Brain microvascular endothelial cell (primary cell): Measurements from ENCODE around the gene UBN1.
A peak's percentile ranks its signal among the peaks of the same experiment; 100 is the strongest.

Experiments used
- DNase-seq: peaks from one replicate; pipeline ENCODE4 v3.0.0-alpha.2; 2020
- H3K27ac ChIP-seq: fragments of 250-450 bp; sonication (Bioruptor Pico); 2 replicates; pipeline ENCODE4 v1.5.1; 2020; ENCODE audit warnings: mild to moderate bottlenecking, moderate library complexity
- H3K27me3 ChIP-seq: fragments of 250-450 bp; sonication (Bioruptor Pico); replicated peaks from 2 replicates; pipeline ENCODE4 v1.5.1; 2020; ENCODE audit warnings: mild to moderate bottlenecking
- H3K36me3 ChIP-seq: fragments of 250-450 bp; sonication (Bioruptor Pico); replicated peaks from 2 replicates; pipeline ENCODE4 v1.5.1; 2020; ENCODE audit warnings: mild to moderate bottlenecking
- H3K4me3 ChIP-seq: 2 replicates; pipeline ENCODE4 v1.5.1; 2011; ENCODE audit warnings: low read depth, mild to moderate bottlenecking, control low read depth, low read length, moderate library complexity
- CTCF ChIP-seq: IDR thresholded peaks from 2 replicates; pipeline ENCODE4 v1.5.1; 2011; ENCODE audit warnings: low read depth, mild to moderate bottlenecking, moderate library complexity, low read length, control low read depth, inconsistent platforms; ENCODE audit errors: missing control alignments
- in situ Hi-C: cut with HindIII; loops from 2 replicates; pipeline ENCODE4 v1.10.0; 2017; ENCODE audit warnings: low sequenced_read_pairs, low pct_ligation_motif_present

Gene UBN1

GRCh38 chr16:4917117-4917516 is 69.8 kb downstream of the UBN1 start:
- no peaks in the 10 kb centered on the region for H3K27me3 ChIP-seq
- no peak overlapping the region for H3K4me3 ChIP-seq
- peak; percentile 70 for DNase-seq
- peak overlapping the region; percentile 61 for H3K27ac ChIP-seq
- TF ChIP-seq CTCF = no peak
- no peaks in the 10 kb centered on the region for H3K36me3 ChIP-seq
- in situ Hi-C loops = no loop called here

- Histone ChIP-seq H3K27ac (no peak overlapping the region), H3K36me3 (no peaks in the 10 kb centered on the region), H3K27me3 (peaks cover 4% of the 10 kb centered on the region), H3K4me3 (no peak overlapping the region)
- no peak for TF ChIP-seq CTCF
- DNase-seq = no peak
- in situ Hi-C loops = no loop called here
Observed at GRCh38 chr16:4918781-4919251, 71.5 kb downstream of the UBN1 start.

- Histone ChIP-seq H3K27ac (no peak overlapping the region), H3K4me3 (no peak overlapping the region), H3K27me3 (peaks cover 4% of the 10 kb centered on the region), H3K36me3 (no peaks in the 10 kb centered on the region)
- no peak for DNase-seq
- no peak for TF ChIP-seq CTCF
- in situ Hi-C loops = no loop called here
Observed at GRCh38 chr16:4920826-4921225, 73.5 kb downstream of the UBN1 start.

GRCh38 chr16:4922721-4923342 is 75.6 kb downstream of the UBN1 start:
- Histone ChIP-seq H3K36me3 (no peaks in the 10 kb centered on the region), H3K27ac (no peak overlapping the region), H3K4me3 (no peak overlapping the region), H3K27me3 (peaks cover 4% of the 10 kb centered on the region)
- TF ChIP-seq CTCF = no peak
- in situ Hi-C loops = no loop called here
- no peak for DNase-seq

- H3K27me3 ChIP-seq = peaks cover 4% of the 10 kb centered on the region
- no peak for DNase-seq
- in situ Hi-C loops = no loop called here
- H3K27ac ChIP-seq = no peak overlapping the region
- no peak for TF ChIP-seq CTCF
- H3K4me3 ChIP-seq = no peak overlapping the region
- no peaks in the 10 kb centered on the region for H3K36me3 ChIP-seq
Observed at GRCh38 chr16:4923853-4924252, 76.6 kb downstream of the UBN1 start.

GRCh38 chr16:4924593-4925292 is 77.5 kb downstream of the UBN1 start:
- TF ChIP-seq CTCF = no peak
- in situ Hi-C loops = no loop called here
- Histone ChIP-seq H3K27ac (no peak overlapping the region), H3K36me3 (no peaks in the 10 kb centered on the region), H3K4me3 (no peak overlapping the region), H3K27me3 (peaks cover 4% of the 10 kb centered on the region)
- no peak for DNase-seq
